ENCODE results near the gene FOSL1. TPM values are rescaled to one million over a fixed set of nuclear protein-coding genes. Genes with fewer than 3 reads are reported as not detected.

Gene FOSL1
- polyA plus RNA-seq, 1 donor: 0.15 TPM

GRCh38 chr11:65862941-65863888, 37.0 kb downstream of the FOSL1 start:
- WGBS (ENCODE audit: insufficient coverage, low lambda C conversion rate): no CpG with 5 or more reads among the region's 24 CpGs
- Histone ChIP-seq H3K27ac (ENCODE audit: low read length) (no peak overlapping the region), H3K4me1 (ENCODE audit: control insufficient read depth, insufficient read depth, low read length) (peaks cover 24% of the 10 kb centered on the region), H3K9me3 (ENCODE audit: control insufficient read depth, low read depth, low read length) (no peaks in the 10 kb centered on the region), H3K36me3 (ENCODE audit: control insufficient read depth, insufficient read depth, low read length) (peaks cover 62% of the 10 kb centered on the region), H3K27me3 (ENCODE audit: control insufficient read depth, insufficient read depth, low read length) (no peaks in the 10 kb centered on the region), H3K4me3 (ENCODE audit: low read length) (no peak overlapping the region)
- no peak for DNase-seq

- no peak overlapping the region for H3K4me3 ChIP-seq (ENCODE audit: low read length)
- no peaks in the 10 kb centered on the region for H3K27me3 ChIP-seq (ENCODE audit: control insufficient read depth, insufficient read depth, low read length)
- H3K27ac ChIP-seq (ENCODE audit: low read length): no peak overlapping the region
- H3K36me3 ChIP-seq (ENCODE audit: control insufficient read depth, insufficient read depth, low read length): peaks cover 54% of the 10 kb centered on the region
- WGBS (ENCODE audit: insufficient coverage, low lambda C conversion rate): no CpG with 5 or more reads among the region's 5 CpGs
- H3K4me1 ChIP-seq (ENCODE audit: control insufficient read depth, insufficient read depth, low read length): peaks cover 24% of the 10 kb centered on the region
- no peaks in the 10 kb centered on the region for H3K9me3 ChIP-seq (ENCODE audit: control insufficient read depth, low read depth, low read length)
- DNase-seq: peak in 1 of 2 donors; percentile 2
These were observed 37.9 kb downstream of the FOSL1 start for GRCh38 chr11:65862191-65862735.

GRCh38 chr11:65861533-65862183, 38.5 kb downstream of the FOSL1 start:
- no CpG with 5 or more reads among the region's 13 CpGs for WGBS (ENCODE audit: insufficient coverage, low lambda C conversion rate)
- peaks cover 24% of the 10 kb centered on the region for H3K4me1 ChIP-seq (ENCODE audit: control insufficient read depth, insufficient read depth, low read length)
- H3K9me3 ChIP-seq (ENCODE audit: control insufficient read depth, low read depth, low read length): no peaks in the 10 kb centered on the region
- peak overlapping the region; percentile 86 for H3K4me3 ChIP-seq (ENCODE audit: low read length)
- DNase-seq: peak in 1 of 2 donors; percentile 1
- H3K36me3 ChIP-seq (ENCODE audit: control insufficient read depth, insufficient read depth, low read length): peaks cover 48% of the 10 kb centered on the region
- no peaks in the 10 kb centered on the region for H3K27me3 ChIP-seq (ENCODE audit: control insufficient read depth, insufficient read depth, low read length)
- H3K27ac ChIP-seq (ENCODE audit: low read length): no peak overlapping the region

GRCh38 chr11:65861165-65861505, 39.1 kb downstream of the FOSL1 start:
- Histone ChIP-seq H3K9me3 (ENCODE audit: control insufficient read depth, low read depth, low read length) (no peaks in the 10 kb centered on the region), H3K4me1 (ENCODE audit: control insufficient read depth, insufficient read depth, low read length) (peaks cover 27% of the 10 kb centered on the region), H3K27me3 (ENCODE audit: control insufficient read depth, insufficient read depth, low read length) (no peaks in the 10 kb centered on the region), H3K36me3 (ENCODE audit: control insufficient read depth, insufficient read depth, low read length) (peaks cover 44% of the 10 kb centered on the region), H3K4me3 (ENCODE audit: low read length) (peak overlapping the region; percentile 86), H3K27ac (ENCODE audit: low read length) (peak overlapping the region; percentile 95)
- no CpG with 5 or more reads among the region's 14 CpGs for WGBS (ENCODE audit: insufficient coverage, low lambda C conversion rate)
- no peak for DNase-seq

GRCh38 chr11:65860278-65861164, 39.7 kb downstream of the FOSL1 start, which contains the start of gene MUS81:
Gene MUS81 (plus strand): TSS chr11:65860433. CDS start chr11:65860754, 321 bp downstream.
- Histone ChIP-seq H3K9me3 (ENCODE audit: control insufficient read depth, low read depth, low read length) (no peaks in the 10 kb centered on the region), H3K27ac (ENCODE audit: low read length) (peak within 1 kb of the TSS; percentile 95), H3K27me3 (ENCODE audit: control insufficient read depth, insufficient read depth, low read length) (no peaks in the 10 kb centered on the region), H3K4me3 (ENCODE audit: low read length) (peak within 1 kb of the TSS; percentile 86), H3K36me3 (ENCODE audit: control insufficient read depth, insufficient read depth, low read length) (peaks cover 44% of the 10 kb centered on the region), H3K4me1 (ENCODE audit: control insufficient read depth, insufficient read depth, low read length) (peaks cover 33% of the 10 kb centered on the region)
- no CpG with 5 or more reads among the region's 78 CpGs for WGBS (ENCODE audit: insufficient coverage, low lambda C conversion rate)
- peak; percentile 96 to 99 for DNase-seq

GRCh38 chr11:65859812-65860277, 40.3 kb downstream of the FOSL1 start:
- H3K27ac ChIP-seq (ENCODE audit: low read length): peak overlapping the region; percentile 95
- no peak for DNase-seq
- peaks cover 44% of the 10 kb centered on the region for H3K36me3 ChIP-seq (ENCODE audit: control insufficient read depth, insufficient read depth, low read length)
- H3K4me1 ChIP-seq (ENCODE audit: control insufficient read depth, insufficient read depth, low read length): peaks cover 40% of the 10 kb centered on the region
- WGBS (ENCODE audit: insufficient coverage, low lambda C conversion rate): no CpG with 5 or more reads among the region's 16 CpGs
- no peaks in the 10 kb centered on the region for H3K9me3 ChIP-seq (ENCODE audit: control insufficient read depth, low read depth, low read length)
- peak overlapping the region; percentile 86 for H3K4me3 ChIP-seq (ENCODE audit: low read length)
- H3K27me3 ChIP-seq (ENCODE audit: control insufficient read depth, insufficient read depth, low read length): no peaks in the 10 kb centered on the region

GRCh38 chr11:65859095-65859811, 40.9 kb downstream of the FOSL1 start:
- DNase-seq: peak; percentile 97 to 99
- Histone ChIP-seq H3K4me3 (ENCODE audit: low read length) (peak overlapping the region; percentile 86), H3K27me3 (ENCODE audit: control insufficient read depth, insufficient read depth, low read length) (no peaks in the 10 kb centered on the region), H3K27ac (ENCODE audit: low read length) (peak overlapping the region; percentile 95), H3K36me3 (ENCODE audit: control insufficient read depth, insufficient read depth, low read length) (peaks cover 44% of the 10 kb centered on the region), H3K4me1 (ENCODE audit: control insufficient read depth, insufficient read depth, low read length) (peaks cover 46% of the 10 kb centered on the region), H3K9me3 (ENCODE audit: control insufficient read depth, low read depth, low read length) (no peaks in the 10 kb centered on the region)
- no CpG with 5 or more reads among the region's 46 CpGs for WGBS (ENCODE audit: insufficient coverage, low lambda C conversion rate)

- Histone ChIP-seq H3K4me3 (ENCODE audit: low read length) (peak overlapping the region; percentile 86), H3K9me3 (ENCODE audit: control insufficient read depth, low read depth, low read length) (no peaks in the 10 kb centered on the region), H3K27ac (ENCODE audit: low read length) (peak overlapping the region; percentile 95), H3K36me3 (ENCODE audit: control insufficient read depth, insufficient read depth, low read length) (peaks cover 39% of the 10 kb centered on the region), H3K27me3 (ENCODE audit: control insufficient read depth, insufficient read depth, low read length) (no peaks in the 10 kb centered on the region), H3K4me1 (ENCODE audit: control insufficient read depth, insufficient read depth, low read length) (peaks cover 50% of the 10 kb centered on the region)
- no peak for DNase-seq
- WGBS (ENCODE audit: insufficient coverage, low lambda C conversion rate): 0% methylated on average over 3 of the region's 10 CpGs
These were observed 41.5 kb downstream of the FOSL1 start for GRCh38 chr11:65858681-65859087.

- peak; percentile 98 to 99 for DNase-seq
- WGBS (ENCODE audit: insufficient coverage, low lambda C conversion rate): 0% methylated on average over 4 of the region's 92 CpGs
- H3K27ac ChIP-seq (ENCODE audit: low read length): peak within 1 kb of the TSS; percentile 95
- peaks cover 38% of the 10 kb centered on the region for H3K36me3 ChIP-seq (ENCODE audit: control insufficient read depth, insufficient read depth, low read length)
- H3K9me3 ChIP-seq (ENCODE audit: control insufficient read depth, low read depth, low read length): no peaks in the 10 kb centered on the region
- H3K4me3 ChIP-seq (ENCODE audit: low read length): peak within 1 kb of the TSS; percentile 86
- peaks cover 56% of the 10 kb centered on the region for H3K4me1 ChIP-seq (ENCODE audit: control insufficient read depth, insufficient read depth, low read length)
- no peaks in the 10 kb centered on the region for H3K27me3 ChIP-seq (ENCODE audit: control insufficient read depth, insufficient read depth, low read length)
These were observed 42.1 kb downstream of the FOSL1 start, which contains the start of gene CFL1 for GRCh38 chr11:65857853-65858680. Gene CFL1 (minus strand): TSS chr11:65858180. CDS start chr11:65858099, 81 bp downstream.

All from large intestine (tissue), 3 donors.